ENCODE measurements around the gene CCDC57.
A peak's percentile ranks its signal among the peaks of the same experiment; 100 is the strongest.
"Not testable (repeated sequence)": the region's sequence is repeated elsewhere in the genome, so short reads cannot be mapped to it uniquely, and the experiment has no call there.

Gene CCDC57

GRCh38 chr17:82155606-82156005 is 57.0 kb downstream of the CCDC57 start:
- no peak for DNase-seq (ENCODE audit: low read depth in 3 of 3, low spot score in 1 of 3)

- no peak for DNase-seq (ENCODE audit: low read depth in 3 of 3, low spot score in 1 of 3)
These were observed 57.7 kb downstream of the CCDC57 start for GRCh38 chr17:82154881-82155331.

DNA sequence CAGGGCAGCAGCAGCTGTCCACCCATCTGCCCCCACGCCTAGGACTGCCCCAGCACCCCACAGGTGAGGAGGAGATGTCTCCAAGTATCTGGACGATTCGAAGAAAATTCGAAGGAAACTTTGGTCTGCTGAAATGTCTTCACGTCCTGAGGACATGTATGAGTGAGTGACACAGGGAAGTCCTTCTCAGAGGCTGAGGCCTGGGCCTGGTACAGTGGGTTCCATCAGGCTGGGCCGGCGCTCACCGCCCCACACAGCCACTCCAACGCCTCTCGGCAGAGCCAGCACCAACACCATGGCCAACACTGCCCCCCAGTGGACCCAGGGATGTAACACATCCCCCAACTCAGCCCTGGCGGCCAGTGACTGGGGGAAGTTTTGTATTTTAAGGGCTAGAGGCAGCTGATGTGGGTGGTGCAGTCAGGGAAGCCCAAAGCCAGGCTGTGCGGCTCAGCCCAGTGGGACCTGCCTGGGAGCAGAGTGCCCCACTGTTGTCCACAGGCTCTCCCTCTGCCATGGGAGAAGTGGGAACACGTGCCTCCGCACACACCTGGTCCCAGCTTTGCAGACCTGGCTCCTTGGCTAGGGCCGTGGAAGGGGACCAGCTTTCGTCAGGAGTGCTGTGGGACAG is 58.8 kb downstream of the CCDC57 start:
- peak; percentile 57 to 76 (median 73) for DNase-seq (ENCODE audit: low read depth in 3 of 3, low spot score in 1 of 3)

DNA sequence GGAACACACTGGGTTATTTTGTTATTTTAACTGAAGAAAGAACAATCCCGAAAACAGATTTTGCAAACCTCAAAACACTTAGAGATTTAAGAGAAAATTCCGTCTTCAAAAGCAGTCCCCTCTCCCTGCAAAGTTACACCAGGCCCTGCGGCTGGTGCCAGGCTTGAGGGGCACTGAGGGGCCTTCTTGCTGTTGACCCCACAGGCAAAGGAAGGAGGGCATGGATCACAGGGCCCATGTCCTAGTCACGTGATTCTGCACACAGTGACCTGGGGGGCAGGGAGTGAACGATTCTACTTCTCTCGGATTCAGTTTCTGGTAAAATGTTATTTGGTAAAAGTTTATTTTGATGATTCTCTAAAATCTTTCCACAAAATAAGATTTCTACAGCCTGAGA is 59.3 kb downstream of the CCDC57 start:
- no peak for DNase-seq (ENCODE audit: low read depth in 3 of 3, low spot score in 1 of 3)

- DNase-seq (ENCODE audit: low read depth in 3 of 3, low spot score in 1 of 3) = no peak
These were observed 59.9 kb downstream of the CCDC57 start for GRCh38 chr17:82152556-82153294.

- DNase-seq (ENCODE audit: low read depth in 3 of 3, low spot score in 1 of 3) = no peak
These were observed 60.5 kb downstream of the CCDC57 start for GRCh38 chr17:82152114-82152513.

DNA sequence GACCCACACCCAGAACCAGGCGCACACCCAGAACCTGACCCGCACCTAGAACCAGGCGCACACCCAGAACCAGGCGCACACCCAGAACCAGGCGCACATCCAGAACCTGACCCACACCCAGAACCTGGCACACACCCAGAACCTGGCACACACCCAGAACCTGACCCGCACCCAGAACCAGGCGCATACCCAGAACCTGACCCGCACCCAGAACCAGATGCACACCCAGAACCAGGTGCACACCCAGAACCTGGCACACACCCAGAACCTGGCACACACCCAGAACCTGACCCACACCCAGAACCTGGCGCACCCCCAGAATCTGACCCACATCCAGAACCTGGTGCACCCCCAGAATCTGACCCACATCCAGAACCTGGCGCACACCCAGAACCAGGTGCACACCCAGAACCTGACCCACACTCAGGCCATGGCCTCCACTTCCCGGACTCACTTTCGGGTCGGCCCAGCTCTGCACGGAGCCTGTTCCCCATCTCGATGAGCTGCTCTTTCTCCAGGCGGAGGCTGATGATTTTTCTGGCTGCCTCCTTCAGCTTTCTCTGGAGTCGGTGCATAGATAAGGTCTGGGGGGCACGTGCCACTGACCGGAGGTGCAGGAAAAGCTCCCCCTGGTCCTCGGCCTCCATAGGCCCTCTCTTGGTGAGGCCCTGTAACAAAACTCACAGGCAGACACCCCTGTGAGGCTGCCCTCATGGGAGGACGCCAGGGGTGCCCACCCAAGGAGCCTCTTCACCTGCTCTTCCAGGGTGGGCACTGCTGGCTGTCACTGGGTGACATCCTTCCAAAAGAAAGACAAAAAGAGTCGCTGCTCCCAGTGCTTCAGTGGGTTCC is 61.3 kb downstream of the CCDC57 start:
- no peak for DNase-seq (ENCODE audit: low read depth in 3 of 3, low spot score in 1 of 3)

- no peak for DNase-seq (ENCODE audit: low read depth in 3 of 3, low spot score in 1 of 3)
These were observed 63.1 kb downstream of the CCDC57 start for GRCh38 chr17:82149401-82150099.

DNA sequence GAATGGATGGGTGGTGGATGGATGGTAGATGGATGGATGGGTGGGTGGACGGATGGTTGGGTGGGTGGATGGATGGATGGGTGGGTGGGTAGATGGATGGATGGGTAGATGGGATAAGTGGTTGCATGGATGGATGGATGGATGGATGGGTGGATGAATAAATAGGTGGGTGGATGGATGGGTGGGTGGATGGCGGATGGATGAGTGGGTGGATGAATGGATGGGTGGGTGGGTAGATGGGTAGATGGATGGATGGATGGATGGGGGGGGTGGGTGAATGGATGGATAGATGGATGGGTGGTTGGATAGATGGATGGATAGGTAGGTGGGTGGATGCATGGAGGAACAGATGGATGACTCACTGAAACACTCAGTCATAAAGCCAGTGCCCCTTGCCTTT is 63.6 kb downstream of the CCDC57 start:
- DNase-seq (ENCODE audit: low read depth in 3 of 3, low spot score in 1 of 3) = no peak

DNA sequence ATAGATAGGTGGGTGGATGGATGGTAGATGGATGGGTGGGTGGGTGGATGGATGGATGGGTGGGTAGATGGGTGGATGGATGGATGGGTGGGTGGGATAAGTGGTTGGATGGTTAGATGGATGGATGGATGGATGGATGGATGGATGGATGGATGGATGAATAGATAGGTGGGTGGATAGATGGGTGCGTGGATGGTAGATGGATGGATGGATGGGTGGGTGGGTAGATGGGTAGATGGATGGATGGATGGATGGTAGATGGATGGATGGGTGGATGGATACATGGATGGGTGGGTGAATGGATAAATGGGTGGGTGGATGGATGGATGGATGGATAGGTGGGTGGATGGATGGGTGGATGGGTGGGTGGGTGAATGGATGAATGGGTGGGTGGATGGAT is 64.6 kb downstream of the CCDC57 start:
- DNase-seq (ENCODE audit: low read depth in 3 of 3, low spot score in 1 of 3) = no peak

DNA sequence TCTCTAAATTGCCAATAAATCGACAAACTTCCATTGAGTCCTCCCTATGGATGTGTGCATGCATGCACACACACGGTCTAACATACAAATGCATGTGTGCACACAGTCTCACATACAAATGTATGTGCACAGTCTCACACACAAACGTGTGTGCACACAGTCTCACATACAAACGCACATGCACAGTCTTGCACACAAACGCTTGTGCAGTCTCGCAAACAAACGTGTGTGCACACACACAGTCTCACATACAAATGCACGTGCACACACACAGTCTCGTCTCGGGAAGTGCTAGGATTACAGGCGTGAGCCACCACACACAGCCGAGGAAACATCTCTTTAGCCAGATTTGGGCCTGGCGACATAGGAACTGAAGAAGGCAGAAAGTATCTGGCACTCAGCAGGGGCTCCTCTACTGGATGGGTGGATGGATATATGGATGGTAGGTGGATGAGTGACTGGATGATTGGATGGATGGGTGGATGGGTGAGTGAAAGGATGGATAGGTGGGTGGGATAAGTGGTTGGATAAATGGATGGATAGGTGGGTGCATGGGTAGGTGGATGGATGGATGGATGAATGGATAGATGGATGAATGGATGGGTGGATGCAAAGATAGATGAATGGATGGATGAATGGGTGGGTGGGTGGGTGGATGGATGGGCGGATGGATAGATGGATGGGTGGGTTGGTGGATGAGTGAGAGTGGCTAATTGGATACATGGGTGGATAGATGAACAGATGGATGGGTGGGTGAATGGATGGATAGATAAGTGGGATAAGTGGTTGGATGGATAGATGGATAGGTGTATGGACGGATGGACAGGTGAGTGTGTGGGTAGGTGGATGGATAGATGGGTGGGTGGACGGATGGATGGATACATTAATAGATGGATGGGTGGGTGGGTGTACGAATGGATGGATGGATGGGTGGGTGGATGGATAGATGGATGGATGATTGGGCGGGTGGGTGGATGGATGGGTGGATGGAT is 65.7 kb downstream of the CCDC57 start:
- no peak for DNase-seq (ENCODE audit: low read depth in 3 of 3, low spot score in 1 of 3)

GRCh38 chr17:82145550-82146155 is 67.0 kb downstream of the CCDC57 start:
- DNase-seq (ENCODE audit: low read depth in 3 of 3, low spot score in 1 of 3) = no peak

DNA sequence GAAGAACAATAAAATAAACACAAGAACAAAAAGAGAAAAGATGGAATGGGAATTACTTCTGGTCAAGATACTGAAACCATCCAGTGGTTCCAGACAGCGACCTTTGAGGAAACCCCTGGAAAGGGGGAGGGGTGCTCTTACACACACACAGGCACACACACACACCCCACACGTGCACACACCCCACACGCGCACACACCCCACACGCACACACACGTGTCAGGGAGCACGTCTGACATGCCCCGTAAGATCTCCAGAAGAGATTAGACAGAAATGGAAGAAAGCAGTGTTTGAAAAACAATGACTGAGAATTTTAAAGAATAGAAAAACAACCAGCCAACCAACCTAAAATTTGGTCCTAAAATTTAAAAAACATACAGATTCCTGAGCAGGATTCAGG is 69.3 kb downstream of the CCDC57 start:
- no peak for DNase-seq (ENCODE audit: low read depth in 3 of 3, low spot score in 1 of 3)

GRCh38 chr17:82139961-82140360 is 72.7 kb downstream of the CCDC57 start:
- DNase-seq (ENCODE audit: low read depth in 3 of 3, low spot score in 1 of 3) = not testable (repeated sequence)

DNA sequence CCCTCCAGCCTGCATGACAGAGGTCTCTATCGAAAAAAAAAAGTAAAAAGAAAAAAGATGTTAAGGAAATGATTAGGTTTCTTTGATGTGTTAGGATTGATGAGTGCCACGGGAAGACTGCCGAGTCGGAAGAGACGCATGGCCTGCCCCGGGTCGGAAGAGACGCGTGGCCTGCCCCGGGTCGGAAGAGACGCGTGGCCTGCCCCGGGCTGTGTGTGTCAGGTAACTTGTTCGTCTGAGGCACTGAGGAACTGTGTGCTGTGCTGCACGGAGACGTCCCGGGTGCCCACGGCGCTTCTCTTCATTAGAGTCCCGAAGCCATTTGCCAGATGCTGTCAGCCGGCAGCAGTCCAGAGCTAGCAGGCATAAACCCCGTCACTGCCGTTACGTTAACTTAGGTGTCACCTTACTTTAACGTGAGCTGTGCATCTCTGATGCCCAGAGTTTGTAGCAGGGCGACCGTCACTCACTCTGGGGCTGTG is 74.1 kb downstream of the CCDC57 start:
- DNase-seq (ENCODE audit: low read depth in 3 of 3, low spot score in 1 of 3) = no peak

DNA sequence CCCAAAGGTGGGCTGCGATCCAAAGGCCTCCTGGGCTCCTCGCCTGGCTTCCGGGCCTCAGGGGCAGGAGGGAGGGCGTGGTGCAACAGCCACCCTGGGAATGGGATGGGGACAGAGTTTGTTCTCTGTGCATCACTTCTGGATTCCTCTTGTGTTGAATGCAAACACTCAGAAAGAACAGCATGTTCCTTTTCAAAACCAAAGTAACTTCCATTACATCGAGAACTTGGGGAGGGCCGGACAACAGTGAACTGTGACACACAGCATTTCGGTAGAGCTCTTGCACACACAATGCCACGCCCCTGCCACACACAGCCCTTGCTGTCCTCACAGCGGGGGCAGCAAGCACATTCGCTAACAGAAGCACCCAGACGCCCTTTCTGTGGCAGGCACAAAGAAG is 78.5 kb downstream of the CCDC57 start:
- DNase-seq (ENCODE audit: low read depth in 3 of 3, low spot score in 1 of 3) = no peak

- DNase-seq (ENCODE audit: low read depth in 3 of 3, low spot score in 1 of 3) = not testable (repeated sequence)
These were observed 79.3 kb downstream of the CCDC57 start for GRCh38 chr17:82133166-82133953.

DNA sequence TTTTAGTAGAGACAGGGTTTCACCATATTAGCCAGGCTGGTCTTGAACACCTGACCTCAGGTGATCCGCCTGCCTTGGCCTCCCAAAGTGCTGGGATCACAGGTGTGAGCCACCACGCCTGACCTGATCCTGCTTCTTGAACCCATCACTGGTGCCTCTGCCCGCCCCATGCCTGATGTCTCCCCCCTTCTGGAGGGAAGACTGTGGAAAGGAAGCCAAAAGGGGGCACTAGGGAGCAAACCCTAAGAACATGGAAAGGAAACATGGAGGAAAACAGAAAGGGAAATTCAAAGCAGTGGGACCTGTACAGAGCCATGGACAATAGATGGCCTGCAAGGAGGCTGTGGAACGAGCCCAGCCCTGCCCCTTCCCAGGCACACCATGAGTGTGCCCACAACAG is 83.5 kb downstream of the CCDC57 start:
- DNase-seq (ENCODE audit: low read depth in 3 of 3, low spot score in 1 of 3) = no peak

DNA sequence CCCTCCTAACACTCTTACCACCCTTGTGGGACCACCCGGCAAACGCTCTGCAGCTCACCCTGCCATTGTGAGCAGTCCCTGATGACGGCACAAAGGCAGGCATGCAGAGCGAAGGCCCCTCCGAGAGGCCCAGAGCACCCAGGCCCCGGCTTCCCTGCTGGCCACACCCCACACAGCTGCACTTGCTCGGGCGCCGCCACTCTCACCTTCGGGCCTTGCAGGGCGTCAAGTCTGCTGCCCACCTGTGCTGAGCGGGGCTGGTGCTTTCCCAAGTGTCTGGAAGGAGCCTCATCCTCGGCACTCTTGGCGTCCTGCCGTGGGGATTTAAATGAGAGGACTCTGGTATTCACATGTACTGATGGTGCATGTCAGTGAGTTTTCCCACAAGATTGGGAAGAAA is 84.4 kb downstream of the CCDC57 start:
- DNase-seq (ENCODE audit: low read depth in 3 of 3, low spot score in 1 of 3) = no peak
